GM12875 (cell line): ENCODE results near the gene POFUT2.

Experiments used
- H3K4me3 ChIP-seq: one replicate; pipeline ENCODE4 v1.5.1; 2011; ENCODE audit warnings: low read depth, low read length, control low read depth
- CTCF ChIP-seq: IDR thresholded peaks from 2 replicates; pipeline ENCODE4 v1.5.1; 2011; ENCODE audit warnings: low read depth, mild to moderate bottlenecking, control low read depth, inconsistent platforms, low read length, moderate library complexity, borderline replicate concordance; ENCODE audit not compliant: insufficient read depth

POFUT2 gene

GRCh38 chr21:45289134-45289533 is 1.4 kb upstream of the POFUT2 start:
- no peak overlapping the region for H3K4me3 ChIP-seq
- TF ChIP-seq CTCF, result no peak

- no peak for TF ChIP-seq CTCF
- peak overlapping the region; percentile 77 for H3K4me3 ChIP-seq
Measured at GRCh38 chr21:45288441-45288841, 746 bp upstream of the POFUT2 start.

GRCh38 chr21:45286671-45287437 is 841 bp downstream of the POFUT2 start:
- no peak for TF ChIP-seq CTCF
- H3K4me3 ChIP-seq, result peak overlapping the region; percentile 72

- TF ChIP-seq CTCF, result no peak
- no peak overlapping the region for H3K4me3 ChIP-seq
Measured at GRCh38 chr21:45285266-45285931, 2.3 kb downstream of the POFUT2 start.

DNA sequence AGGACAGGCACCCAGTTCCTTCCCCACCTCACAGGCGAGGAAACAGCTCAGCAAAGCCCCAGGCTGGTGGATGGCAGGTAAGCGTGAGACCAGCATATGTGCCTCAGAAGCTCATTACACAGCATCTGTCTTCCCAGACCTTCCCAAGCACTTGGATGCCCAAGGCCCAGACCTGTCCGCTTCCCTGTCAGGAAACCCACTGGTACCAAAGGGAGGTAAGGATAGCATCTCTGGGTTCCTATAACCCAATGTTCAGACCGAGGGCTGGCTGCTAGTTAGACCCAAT is 3.3 kb downstream of the POFUT2 start:
- TF ChIP-seq CTCF, result no peak
- no peak overlapping the region for H3K4me3 ChIP-seq

DNA sequence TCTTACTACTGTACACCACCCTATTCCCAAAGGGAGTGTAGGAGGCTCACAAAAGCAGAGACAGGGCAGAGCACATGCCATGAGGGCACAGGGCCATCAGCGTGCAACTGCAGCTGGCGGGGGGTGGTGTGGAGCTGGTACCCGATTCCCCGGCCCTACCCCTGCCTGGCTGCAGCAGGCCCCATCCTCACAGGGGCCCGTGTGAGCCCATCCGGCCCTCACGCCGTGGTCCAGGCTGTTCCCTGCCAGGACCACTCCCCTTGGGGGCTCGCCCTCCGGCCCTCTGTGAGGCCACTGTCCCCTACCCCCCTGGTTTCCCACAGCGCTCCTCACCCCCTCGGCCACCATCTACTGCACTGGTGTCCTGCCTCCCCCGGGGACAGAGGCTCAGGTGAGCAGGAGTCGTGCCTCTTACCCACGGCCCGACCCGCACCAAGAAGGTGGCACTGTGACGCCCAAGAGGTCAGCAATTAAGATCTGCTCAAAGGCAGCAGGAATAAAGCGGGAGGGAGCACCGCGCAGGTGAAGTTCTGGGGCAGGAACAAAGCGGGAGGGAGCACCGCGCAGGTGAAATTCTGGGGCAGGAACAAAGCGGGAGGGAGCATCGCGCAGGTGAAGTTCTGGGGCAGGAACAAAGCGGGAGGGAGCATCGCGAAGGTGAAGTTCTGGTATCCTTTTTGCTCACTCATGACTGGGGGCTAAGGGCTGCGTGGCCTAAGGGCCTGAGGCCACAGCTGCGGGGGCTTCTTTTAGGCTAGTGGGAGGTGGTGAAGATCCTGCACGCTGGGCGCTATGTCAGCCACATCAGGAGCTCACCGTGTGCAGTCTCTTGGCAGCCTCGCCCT is 3.9 kb downstream of the POFUT2 start:
- TF ChIP-seq CTCF, result no peak
- H3K4me3 ChIP-seq, result no peak overlapping the region

- no peak for TF ChIP-seq CTCF
- H3K4me3 ChIP-seq, result no peak overlapping the region
Measured at GRCh38 chr21:45283035-45283610, 4.6 kb downstream of the POFUT2 start.
